Kidney (tissue), 14 donors: ENCODE results near the gene CDK7. TPM values are rescaled to one million over a fixed set of nuclear protein-coding genes. Genes with fewer than 3 reads are reported as not detected.

Experiments used
- DNase-seq, 5 donors: peaks; one replicate each; pipeline ENCODE4 v3.0.0-alpha.2; 2013 to 2020
- FAIRE-seq: peaks from 2 replicates; lab custom pipeline; 2012; peaks lifted over from hg19 to GRCh38; lab: Jason Lieb, UNC
- H3K27ac ChIP-seq, 2 donors: one replicate each; pipeline ENCODE4 v1.7.0; 2013; ENCODE audit warnings: low read depth in 2 of 2, low read length in 2 of 2, inconsistent platforms in 1 of 2
- H3K27me3 ChIP-seq: one replicate; pipeline ENCODE4 v1.7.1; 2013; ENCODE audit warnings: low read length, inconsistent platforms; ENCODE audit not compliant: control insufficient read depth, insufficient read depth
- H3K36me3 ChIP-seq, 3 donors: one replicate each; pipeline versions ENCODE4 v1.7.0 to v1.7.1; 2013; ENCODE audit warnings: low read length in 3 of 3, control low read depth in 1 of 3, inconsistent platforms in 1 of 3; ENCODE audit not compliant: insufficient read depth in 3 of 3, control insufficient read depth in 2 of 3
- H3K4me1 ChIP-seq, 3 donors: one replicate each; pipeline versions ENCODE4 v1.7.0 to v1.7.1; 2013; ENCODE audit warnings: low read length in 3 of 3, inconsistent platforms in 1 of 3, low read depth in 1 of 3; ENCODE audit not compliant: control insufficient read depth in 2 of 3, insufficient read depth in 2 of 3
- H3K4me3 ChIP-seq, 3 donors: one replicate each; pipeline versions ENCODE4 v1.7.0 to v1.8.1; 2013; ENCODE audit warnings: low read length in 3 of 3, control low read depth in 1 of 3, inconsistent platforms in 1 of 3
- H3K9ac ChIP-seq, 3 donors: one replicate each; pipeline versions ENCODE4 v1.7.0 to v1.7.1; 2013; ENCODE audit warnings: low read length in 3 of 3, control low read depth in 1 of 3, inconsistent platforms in 1 of 3
- H3K9me3 ChIP-seq, 3 donors: one replicate each; pipeline versions ENCODE4 v1.7.0 to v1.7.1; 2013; ENCODE audit warnings: low read length in 3 of 3, control low read depth in 1 of 3, inconsistent platforms in 1 of 3; ENCODE audit not compliant: control insufficient read depth in 2 of 3, insufficient read depth in 1 of 3
- CTCF ChIP-seq: IDR thresholded peaks from 3 replicates; pipeline ENCODE4 v1.5.1; 2012; ENCODE audit warnings: mild to moderate bottlenecking, moderate library complexity, borderline replicate concordance; ENCODE audit not compliant: insufficient read depth; ENCODE audit errors: extremely low read depth
- intact Hi-C: fragments of 100-400 bp; cut with DNase I; formaldehyde crosslinking; loops from one replicate; pipeline ENCODE4 v1.11.1; 2022
- polyA plus RNA-seq: library from polyadenylated mRNA; stranded (reverse); fragments of 350-450 nt; fragmentation: Illumina TruSeq; extraction: RNeasy Lipid Tissue Mini Kit (QIAGEN cat#74804); gene quantifications from one replicate; pipeline ENCODE4 v1.2.3, GENCODE V29; 2014; ENCODE audit warnings: low read depth, low replicate concordance; ENCODE audit not compliant: insufficient read depth
- total RNA-seq: library from RNA; stranded (reverse); fragmentation: NEBNext Ultra II Directional; extraction: Animal tissue kit (Norgen Biotek cat#: 25700); gene quantifications from one replicate; pipeline ENCODE4 v1.2.1, GENCODE V29; 2021
- donor health status: control.
- donor health status: control.
- donor health status: control.
- donor health status: control.
- donor health status: control.
- donor health status: DM: yes; HTN: yes; CAD: no.
- donor health status: Normal renal cell carcinoma (clear cell type).

CDK7 gene
- total and polyA plus RNA-seq, 2 donors from 2014 or later, result 22.7 to 29.4 TPM

- intact Hi-C loops, result no loop called here
- Histone ChIP-seq H3K9me3 (no peaks in the 10 kb centered on the region), H3K27ac (no peak overlapping the region), H3K9ac (no peak overlapping the region), H3K36me3 (peaks cover 0 to 11% (median 2%) of the 10 kb centered on the region in 3 donors), H3K27me3 (no peaks in the 10 kb centered on the region), H3K4me1 (no peaks in the 10 kb centered on the region), H3K4me3 (no peak overlapping the region)
- TF ChIP-seq CTCF, result no peak
- FAIRE-seq, result no peak
- no peak for DNase-seq
Measured at GRCh38 chr5:69308046-69308553, 73.4 kb downstream of the CDK7 start.

- DNase-seq, result no peak
- Histone ChIP-seq H3K4me1 (no peaks in the 10 kb centered on the region), H3K9me3 (no peaks in the 10 kb centered on the region), H3K27me3 (no peaks in the 10 kb centered on the region), H3K36me3 (peaks cover 0 to 18% (median 4%) of the 10 kb centered on the region in 3 donors), H3K4me3 (no peak overlapping the region), H3K27ac (no peak overlapping the region), H3K9ac (no peak overlapping the region)
- FAIRE-seq, result no peak
- intact Hi-C loops, result no loop called here
- no peak for TF ChIP-seq CTCF
Measured at GRCh38 chr5:69309380-69309779, 74.7 kb downstream of the CDK7 start.

GRCh38 chr5:69312459-69313160, 77.9 kb downstream of the CDK7 start:
- no peak for FAIRE-seq
- DNase-seq, result no peak
- intact Hi-C loops, result no loop called here
- Histone ChIP-seq H3K27ac (no peak overlapping the region), H3K36me3 (peaks cover 0 to 18% (median 2%) of the 10 kb centered on the region in 3 donors), H3K9me3 (no peaks in the 10 kb centered on the region), H3K4me1 (no peaks in the 10 kb centered on the region), H3K27me3 (no peaks in the 10 kb centered on the region), H3K9ac (no peak overlapping the region), H3K4me3 (no peak overlapping the region)
- TF ChIP-seq CTCF, result no peak

GRCh38 chr5:69313428-69313827, 78.7 kb downstream of the CDK7 start:
- no peaks in the 10 kb centered on the region for H3K27me3 ChIP-seq
- H3K27ac ChIP-seq, result no peak overlapping the region
- intact Hi-C loops, result no loop called here
- no peak for DNase-seq
- H3K9ac ChIP-seq, result no peak overlapping the region
- H3K4me3 ChIP-seq, result no peak overlapping the region
- no peak for FAIRE-seq
- TF ChIP-seq CTCF, result no peak
- peaks cover 0 to 13% (median 2%) of the 10 kb centered on the region in 3 donors for H3K36me3 ChIP-seq
- H3K9me3 ChIP-seq, result no peaks in the 10 kb centered on the region
- H3K4me1 ChIP-seq, result no peaks in the 10 kb centered on the region
